Neural cell (in vitro differentiated cells): ENCODE measurements around the gene CST4.
"Not testable (repeated sequence)": the region's sequence is repeated elsewhere in the genome, so short reads cannot be mapped to it uniquely, and the experiment has no call there.

Experiments
- EZH2 ChIP-seq: fragments of 200-600, 300-800 bp; shearing (Covaris generic), sonication (generic); IDR thresholded peaks from 2 replicates; pipeline ENCODE4 v1.6.1; 2014; ENCODE audit warnings: antibody characterized with exemption, low read length, borderline replicate concordance, mild to moderate bottlenecking; ENCODE audit not compliant: insufficient read depth, poor library complexity, severe bottlenecking
- MXI1 ChIP-seq: fragments of 450-650 bp; conservative IDR thresholded peaks from 2 replicates; pipeline ENCODE4 v1.6.1; 2014; ENCODE audit warnings: antibody characterized with exemption, mild to moderate bottlenecking; ENCODE audit not compliant: poor library complexity, severe bottlenecking
- POLR2AphosphoS5 ChIP-seq: IDR thresholded peaks from 2 replicates; pipeline ENCODE4 v1.6.1; 2012
- RAD21 ChIP-seq: fragments of 450-650 bp; conservative IDR thresholded peaks from 2 replicates; pipeline ENCODE4 v1.6.1; 2014; ENCODE audit warnings: antibody characterized with exemption, mild to moderate bottlenecking, moderate library complexity
- REST ChIP-seq: IDR thresholded peaks from 2 replicates; pipeline ENCODE4 v1.6.1; 2012; ENCODE audit warnings: borderline replicate concordance
- TAF1 ChIP-seq: IDR thresholded peaks from 2 replicates; pipeline ENCODE4 v1.6.1; 2012; ENCODE audit warnings: low read depth
- TF ChIP-seq, protein P1 (sequence below): fragments of 450-650 bp; IDR thresholded peaks from 2 replicates; pipeline ENCODE4 v1.5.1; 2014; ENCODE audit warnings: antibody characterized with exemption, mild to moderate bottlenecking, moderate library complexity; ENCODE audit not compliant: poor library complexity, severe bottlenecking

- not testable (repeated sequence) for TF ChIP-seq EZH2, REST, MXI1, POLR2AphosphoS5, RAD21, TAF1
- TF ChIP-seq, protein P1, sequence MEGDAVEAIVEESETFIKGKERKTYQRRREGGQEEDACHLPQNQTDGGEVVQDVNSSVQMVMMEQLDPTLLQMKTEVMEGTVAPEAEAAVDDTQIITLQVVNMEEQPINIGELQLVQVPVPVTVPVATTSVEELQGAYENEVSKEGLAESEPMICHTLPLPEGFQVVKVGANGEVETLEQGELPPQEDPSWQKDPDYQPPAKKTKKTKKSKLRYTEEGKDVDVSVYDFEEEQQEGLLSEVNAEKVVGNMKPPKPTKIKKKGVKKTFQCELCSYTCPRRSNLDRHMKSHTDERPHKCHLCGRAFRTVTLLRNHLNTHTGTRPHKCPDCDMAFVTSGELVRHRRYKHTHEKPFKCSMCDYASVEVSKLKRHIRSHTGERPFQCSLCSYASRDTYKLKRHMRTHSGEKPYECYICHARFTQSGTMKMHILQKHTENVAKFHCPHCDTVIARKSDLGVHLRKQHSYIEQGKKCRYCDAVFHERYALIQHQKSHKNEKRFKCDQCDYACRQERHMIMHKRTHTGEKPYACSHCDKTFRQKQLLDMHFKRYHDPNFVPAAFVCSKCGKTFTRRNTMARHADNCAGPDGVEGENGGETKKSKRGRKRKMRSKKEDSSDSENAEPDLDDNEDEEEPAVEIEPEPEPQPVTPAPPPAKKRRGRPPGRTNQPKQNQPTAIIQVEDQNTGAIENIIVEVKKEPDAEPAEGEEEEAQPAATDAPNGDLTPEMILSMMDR: not testable (repeated sequence)
These were observed 22.9 kb upstream of the CST4 start for GRCh38 chr20:23711778-23712177.
